ENCODE measurements around the gene ZNF814.
"Not testable (repeated sequence)": the region's sequence is repeated elsewhere in the genome, so short reads cannot be mapped to it uniquely, and the experiment has no call there.

ZNF814 gene

DNA sequence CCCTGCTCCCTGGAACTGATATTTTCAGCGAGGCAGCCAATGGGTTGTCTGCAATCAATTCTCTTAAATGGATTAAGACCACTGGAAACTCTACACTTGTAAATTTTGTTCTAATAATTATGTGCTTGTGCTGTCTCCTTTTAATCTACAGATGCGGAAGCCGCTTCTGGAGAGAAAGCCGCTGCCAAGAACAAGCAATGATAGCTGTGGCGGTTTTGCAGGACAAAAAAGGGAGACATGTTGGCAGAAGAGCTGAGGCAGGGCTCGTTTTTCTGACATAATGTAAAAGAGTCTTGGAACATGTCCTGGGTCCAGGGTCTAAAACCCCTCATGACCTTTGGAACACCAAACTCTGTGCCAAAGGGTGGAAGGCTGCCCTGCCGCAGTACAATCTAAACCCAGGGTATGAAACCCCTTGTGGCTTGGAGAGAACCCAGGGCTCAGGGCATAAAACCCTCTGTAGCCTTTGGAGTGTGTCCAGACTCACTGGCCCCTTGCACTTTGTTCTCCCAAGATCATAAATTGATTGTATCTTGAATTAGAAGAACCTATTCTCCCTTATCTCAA, 14.9 kb upstream of the ZNF814 start:
- Histone ChIP-seq H3K36me3 (peaks cover 20 to 63% (median 40%) of the 10 kb centered on the region in 11 experiments), H3K4me3 (no peak overlapping the region), H3K27ac (no peak overlapping the region), H4K20me1 (peaks cover 0 to 50% (median 19%) of the 10 kb centered on the region in 11 experiments; a peak in 15 of 22 replicates), H3K9ac (no peak overlapping the region; a peak in 1 of 22 replicates), H3K9me3 (replicated peaks in 1 of 11) (no peaks in the 10 kb centered on the region), H3K4me2 (no peak overlapping the region), H3K27me3 (no peaks in the 10 kb centered on the region), H3K4me1 (no peaks in the 10 kb centered on the region)
- TF ChIP-seq Cebpa-rat (IDR thresholded peaks at IDR 0.05), result no peak

- H3K4me1 ChIP-seq, result no peaks in the 10 kb centered on the region
- H3K36me3 ChIP-seq, result peaks cover 3 to 37% (median 14%) of the 10 kb centered on the region in 11 experiments; a peak in 16 of 22 replicates
- H3K27me3 ChIP-seq, result no peaks in the 10 kb centered on the region
- no peaks in the 10 kb centered on the region for H3K9me3 ChIP-seq (replicated peaks in 1 of 11)
- H3K9ac ChIP-seq, result no peak overlapping the region
- no peak for TF ChIP-seq Cebpa-rat (IDR thresholded peaks at IDR 0.05)
- H4K20me1 ChIP-seq, result peaks cover 0 to 35% (median 18%) of the 10 kb centered on the region in 11 experiments; a peak in 14 of 22 replicates
- H3K4me2 ChIP-seq, result no peak overlapping the region
- no peak overlapping the region for H3K27ac ChIP-seq
- no peak overlapping the region for H3K4me3 ChIP-seq
Measured at GRCh38 chr19:57900311-57900710, 11.5 kb upstream of the ZNF814 start.

DNA sequence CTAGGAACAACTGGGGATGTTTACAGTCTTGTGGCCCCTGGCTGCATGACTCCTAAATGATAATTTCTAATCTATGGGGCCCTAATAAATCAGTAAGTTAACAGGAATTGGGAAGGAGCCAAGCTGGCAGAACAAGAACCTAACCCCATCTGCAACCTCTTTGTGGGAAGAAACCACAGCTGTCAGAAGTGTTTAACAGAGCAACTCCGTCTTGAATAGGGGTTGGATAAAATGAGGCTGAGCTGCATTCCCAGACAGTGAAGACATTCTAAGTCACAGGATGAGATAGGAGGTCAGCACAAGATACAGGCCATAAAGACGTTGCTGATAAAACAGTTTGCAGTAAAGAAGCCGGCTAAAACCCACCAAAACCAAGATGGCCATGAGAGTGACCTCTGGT, 1.9 kb upstream of the ZNF814 start:
- not testable (repeated sequence) for H3K27ac ChIP-seq, H3K4me3 ChIP-seq, H4K20me1 ChIP-seq, H3K4me2 ChIP-seq, H3K9ac ChIP-seq, H3K27me3 ChIP-seq
- Histone ChIP-seq H3K4me1 (peaks cover 8 to 16% (median 11%) of the 10 kb centered on the region in 10 experiments; a peak in 16 of 20 replicates), H3K36me3 (peaks cover 9 to 20% (median 17%) of the 10 kb centered on the region in 11 experiments; a peak in 21 of 22 replicates), H3K9me3 (replicated peaks in 1 of 11) (peaks cover 11 to 35% (median 27%) of the 10 kb centered on the region in 11 experiments)

DNA sequence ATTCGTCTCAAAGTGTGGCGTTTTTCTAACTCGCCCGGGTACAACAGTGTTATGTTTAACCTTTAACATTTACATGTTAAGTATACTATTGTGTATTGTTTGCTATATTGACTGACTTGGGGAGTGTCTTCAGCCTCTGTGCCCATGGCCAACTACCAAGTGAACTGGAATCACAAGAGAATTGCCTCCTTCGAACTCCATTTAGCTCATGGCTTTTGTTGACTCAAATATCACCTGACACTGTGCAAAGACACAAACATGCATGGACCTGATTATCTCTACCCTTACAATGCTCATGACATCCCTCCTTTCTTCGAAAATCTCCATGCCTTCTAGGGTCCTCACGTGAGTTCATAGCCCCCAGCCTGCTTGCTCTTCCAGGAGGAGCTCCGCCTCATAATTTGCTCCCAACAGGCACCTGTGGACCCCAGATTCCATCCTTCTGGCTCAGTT, 704 bp downstream of the ZNF814 start:
- H3K4me2 ChIP-seq, result peak overlapping the region; percentile 78 to 98 (median 84)

DNA sequence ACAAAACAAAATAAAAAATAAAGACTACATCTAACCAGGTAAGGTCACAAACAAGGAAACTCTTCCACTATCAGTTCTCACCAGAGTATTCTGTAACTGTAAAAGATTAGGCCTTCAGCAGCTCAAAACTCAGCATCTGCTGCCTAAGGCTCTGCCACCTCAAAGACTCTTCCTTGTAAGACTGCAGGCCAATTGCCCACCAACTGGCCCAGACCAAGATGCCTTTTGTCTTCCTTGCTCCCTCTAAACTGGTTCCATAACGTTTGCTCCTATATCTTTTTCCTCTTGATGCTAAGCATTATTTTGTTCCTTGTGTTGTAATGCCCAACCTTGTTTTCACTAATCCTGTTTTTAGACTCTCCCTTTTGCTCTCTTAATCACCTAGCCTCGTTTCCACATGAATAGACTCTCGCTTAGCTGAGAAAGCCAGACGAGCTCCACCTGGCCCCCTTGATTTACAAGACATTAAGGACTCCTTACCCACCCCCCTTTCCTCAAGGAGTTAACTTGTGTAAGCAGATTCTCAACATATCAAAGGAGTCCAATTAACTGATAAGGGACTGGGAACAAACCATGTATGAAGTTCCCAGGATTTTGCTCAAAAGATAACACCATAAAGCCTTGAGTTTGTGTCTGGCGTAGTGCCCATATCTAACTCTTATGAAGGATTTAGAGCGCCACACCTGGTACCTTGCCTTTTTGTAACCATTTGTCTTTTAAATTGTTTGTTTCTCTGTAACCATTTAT, 1.5 kb downstream of the ZNF814 start:
- TF ChIP-seq Cebpa-rat (IDR thresholded peaks at IDR 0.05), result no peak
- Histone ChIP-seq H4K20me1 (peaks cover 0 to 31% (median 0%) of the 10 kb centered on the region in 11 experiments; a peak in 6 of 22 replicates), H3K9ac (peak overlapping the region; percentile 87 to 95 (median 91); a peak in 21 of 22 replicates), H3K36me3 (peaks cover 41 to 53% (median 50%) of the 10 kb centered on the region in 11 experiments), H3K4me2 (peak overlapping the region; percentile 78 to 98 (median 84)), H3K9me3 (replicated peaks in 1 of 11) (peaks cover 43 to 68% (median 60%) of the 10 kb centered on the region in 11 experiments), H3K4me3 (peak overlapping the region; percentile 87 to 97 (median 92)), H3K27ac (peak overlapping the region in 6 of 11 experiments; percentile 87 to 92 (median 90); a peak in 3 of 22 replicates), H3K27me3 (no peaks in the 10 kb centered on the region), H3K4me1 (peaks cover 8 to 16% (median 11%) of the 10 kb centered on the region in 10 experiments; a peak in 16 of 20 replicates)

More for the DNA sequence above, 704 bp downstream of the ZNF814 start:
- H3K4me1 ChIP-seq, result peaks cover 8 to 16% (median 11%) of the 10 kb centered on the region in 10 experiments; a peak in 16 of 20 replicates
- TF ChIP-seq Cebpa-rat (IDR thresholded peaks at IDR 0.05), result no peak
- peaks cover 34 to 46% (median 42%) of the 10 kb centered on the region in 11 experiments for H3K36me3 ChIP-seq
- peak overlapping the region; percentile 71 to 92 (median 87) for H3K27ac ChIP-seq
- no peaks in the 10 kb centered on the region for H3K27me3 ChIP-seq
- H3K9ac ChIP-seq, result peak overlapping the region; percentile 87 to 95 (median 91)
- H3K9me3 ChIP-seq (replicated peaks in 1 of 11), result peaks cover 36 to 60% (median 53%) of the 10 kb centered on the region in 11 experiments
- H4K20me1 ChIP-seq, result peaks cover 0 to 27% (median 0%) of the 10 kb centered on the region in 11 experiments; a peak in 6 of 22 replicates
- peak overlapping the region; percentile 87 to 97 (median 92) for H3K4me3 ChIP-seq

DNA sequence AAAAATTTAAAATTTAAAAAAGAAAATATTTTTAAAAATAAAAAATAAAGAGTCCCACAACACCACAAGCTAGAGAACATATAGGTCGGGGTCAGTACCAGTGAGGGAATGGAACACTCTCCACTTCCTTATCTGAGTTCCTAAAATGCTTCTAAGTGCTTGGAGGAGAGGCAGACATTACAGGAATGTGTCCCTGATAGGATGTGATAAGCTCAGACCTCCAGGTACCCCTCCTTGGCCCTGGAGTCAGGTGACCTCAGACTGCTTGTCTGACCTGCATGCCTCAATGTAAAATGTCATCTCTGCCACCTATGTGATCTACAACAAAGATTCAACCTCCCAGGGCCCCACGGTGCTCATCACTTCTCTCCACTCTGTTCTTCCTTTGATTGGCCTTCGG, 2.8 kb downstream of the ZNF814 start:
- Histone ChIP-seq H3K27ac (no peak overlapping the region), H3K4me1 (peaks cover 8 to 16% (median 11%) of the 10 kb centered on the region in 10 experiments; a peak in 16 of 20 replicates), H3K36me3 (peaks cover 41 to 54% (median 50%) of the 10 kb centered on the region in 11 experiments), H3K4me2 (no peak overlapping the region), H3K4me3 (peak overlapping the region in 7 of 10 experiments; percentile 87 to 97 (median 93); a peak in 11 of 20 replicates), H3K9me3 (replicated peaks in 1 of 11) (peaks cover 43 to 69% (median 61%) of the 10 kb centered on the region in 11 experiments), H3K9ac (no peak overlapping the region), H3K27me3 (no peaks in the 10 kb centered on the region), H4K20me1 (peaks cover 0 to 31% (median 0%) of the 10 kb centered on the region in 11 experiments; a peak in 6 of 22 replicates)
- TF ChIP-seq Cebpa-rat (IDR thresholded peaks at IDR 0.05), result no peak

DNA sequence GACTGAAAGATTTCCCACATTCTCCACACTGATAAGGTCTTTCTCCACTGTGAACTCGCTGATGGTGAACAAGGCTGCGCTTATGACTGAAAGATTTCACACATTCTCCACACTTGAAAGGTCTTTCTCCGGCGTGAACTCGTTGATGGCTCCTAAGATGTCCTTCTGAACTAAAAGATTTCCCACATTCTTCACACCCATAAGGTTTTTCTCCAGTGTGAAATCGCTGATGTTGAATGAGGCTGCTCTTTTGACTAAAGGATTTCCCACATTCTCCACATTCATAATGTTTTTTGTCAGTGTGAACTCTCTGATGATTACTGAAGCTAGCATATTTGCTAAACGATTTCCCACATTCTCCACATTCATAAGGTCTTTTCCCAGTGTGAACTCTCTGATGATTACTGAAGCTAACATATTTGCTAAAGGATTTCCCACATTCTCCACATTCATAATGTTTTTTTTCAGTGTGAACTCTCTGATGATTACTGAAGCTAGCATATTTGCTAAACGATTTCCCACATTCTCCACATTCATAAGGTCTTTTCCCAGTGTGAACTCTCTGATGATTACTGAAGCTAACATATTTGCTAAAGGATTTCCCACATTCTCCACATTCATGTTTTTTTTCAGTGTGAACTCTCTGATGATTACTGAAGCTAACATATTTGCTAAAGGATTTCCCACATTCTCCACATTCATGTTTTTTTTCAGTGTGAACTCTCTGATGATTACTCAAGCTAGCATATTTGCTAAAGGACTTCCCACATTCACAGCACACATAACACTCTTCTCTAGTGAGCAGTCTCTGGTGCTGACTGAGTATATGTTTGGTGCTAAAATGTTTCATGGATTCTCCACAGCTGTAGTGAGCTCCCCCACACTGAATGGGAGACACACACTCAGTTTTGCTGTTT, 14.7 kb downstream of the ZNF814 start:
- peak overlapping the region in 5 of 10 experiments; percentile 13 to 31 (median 24); a peak in 5 of 20 replicates for H3K4me3 ChIP-seq
- not testable (repeated sequence) for H3K27ac ChIP-seq, H3K9ac ChIP-seq, H3K4me1 ChIP-seq, H3K27me3 ChIP-seq, H3K4me2 ChIP-seq
- H3K36me3 ChIP-seq, result peaks cover 85 to 100% (median 96%) of the 10 kb centered on the region in 11 experiments
- peaks cover 95 to 100% (median 98%) of the 10 kb centered on the region in 11 experiments for H3K9me3 ChIP-seq (replicated peaks in 1 of 11)
- peaks cover 0 to 66% (median 0%) of the 10 kb centered on the region in 11 experiments; a peak in 6 of 22 replicates for H4K20me1 ChIP-seq

DNA sequence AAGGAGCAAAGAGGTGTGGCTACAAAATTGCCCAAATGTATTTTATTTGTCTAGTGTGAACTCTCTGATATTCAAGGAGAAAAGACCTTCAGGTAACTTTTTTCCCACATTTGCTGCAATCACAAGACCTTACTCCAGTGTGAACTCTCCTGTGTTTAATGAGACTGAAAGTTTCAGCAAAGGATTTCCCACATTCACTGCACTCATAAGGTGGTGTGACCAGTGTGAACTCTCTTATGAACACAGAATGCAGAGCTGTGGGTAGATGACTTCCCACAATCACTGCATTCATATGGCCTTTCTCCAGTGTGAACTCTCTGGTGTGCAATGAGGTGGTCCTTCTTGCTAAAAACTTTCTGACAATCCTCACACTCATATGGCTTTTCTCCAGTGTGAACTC, 16.4 kb downstream of the ZNF814 start:
- H3K9me3 ChIP-seq (replicated peaks in 1 of 11), result peaks cover 84 to 100% (median 98%) of the 10 kb centered on the region in 11 experiments
- peaks cover 87 to 100% (median 98%) of the 10 kb centered on the region in 11 experiments for H3K36me3 ChIP-seq
- H3K9ac ChIP-seq, result no peak overlapping the region
- no peaks in the 10 kb centered on the region for H3K4me1 ChIP-seq
- H3K27ac ChIP-seq, result no peak overlapping the region
- H3K4me3 ChIP-seq, result peak overlapping the region in 4 of 10 experiments; percentile 2 to 22 (median 12); a peak in 2 of 20 replicates
- no peak overlapping the region for H3K4me2 ChIP-seq
- peaks cover 0 to 66% (median 8%) of the 10 kb centered on the region in 11 experiments; a peak in 9 of 22 replicates for H4K20me1 ChIP-seq
- H3K27me3 ChIP-seq, result no peaks in the 10 kb centered on the region
- TF ChIP-seq Cebpa-rat (IDR thresholded peaks at IDR 0.05), result no peak
